Measurements from ENCODE around the gene CDH18.

GRCh38 chr5:19988457-19988856 is 457 bp upstream of the CDH18 start:
- TF ChIP-seq CTCF (IDR thresholded peaks at IDR 0.05; ENCODE audit: low read length) (no peak), EZH2 (IDR thresholded peaks at IDR 0.05; ENCODE audit: borderline replicate concordance, low read length) (no peak)

All from OCI-LY1 (cell line).